ENCODE results near the gene AR. TPM values are rescaled to one million over a fixed set of nuclear protein-coding genes. Genes with fewer than 3 reads are reported as not detected.

Gene AR
- total and polyA plus RNA-seq, 10 of the 15 experiments (the other 5 are each of a cell fraction or from before 2014, with no cell fraction given) = 0.07 to 0.09 (median 0.08) TPM; not detected in 7

- no peaks in the 10 kb centered on the region for H3K4me1 ChIP-seq (ENCODE audit: control insufficient read depth, insufficient read depth, low read length)
- H3K9me3 ChIP-seq (replicated peaks; ENCODE audit: control insufficient read depth, insufficient read depth, low read length) = no peaks in the 10 kb centered on the region
- H3K27me3 ChIP-seq (replicated peaks in 1 of 2; ENCODE audit: control insufficient read depth in 2 of 2, insufficient read depth in 2 of 2, low read length in 1 of 2) = no peaks in the 10 kb centered on the region
- H3K36me3 ChIP-seq (ENCODE audit: control insufficient read depth in 2 of 2, insufficient read depth in 2 of 2, low read length in 1 of 2) = no peaks in the 10 kb centered on the region
- in situ Hi-C loops (cut with MboI) (no loop called here), intact Hi-C loops (cut with micrococcal nuclease; ENCODE audit: unreplicated experiment) (no loop called here)
- H3K79me2 ChIP-seq (ENCODE audit: control insufficient read depth, insufficient read depth, low read length) = no peaks in the 10 kb centered on the region
- no peak for TF ChIP-seq NR2F1 (conservative IDR thresholded peaks at IDR 0.05)
- no peak for FAIRE-seq
- no peak for ATAC-seq
- RAD21 ChIA-PET (ENCODE audit: unreplicated experiment) = no interaction called here
- SMC1A ChIA-PET (ENCODE audit: uncharacterized antibody, unreplicated experiment) = interaction anchor here (1.4 kb wide), 1 partner anchor 14 kb away, joined by 4 read pairs; no protein-coding TSS in a partner anchor
- no peak overlapping the region for H3K27ac ChIP-seq (ENCODE audit: control insufficient read depth, insufficient read depth)
- no peak overlapping the region for H3K4me2 ChIP-seq (ENCODE audit: control insufficient read depth, insufficient read depth)
- POLR2A ChIA-PET = no interaction called here
- H2AFZ ChIP-seq (ENCODE audit: control insufficient read depth, low read depth, low read length) = no peak overlapping the region
- H3K9ac ChIP-seq (ENCODE audit: control insufficient read depth, insufficient read depth, low read length) = no peak overlapping the region
- DNase-seq (ENCODE audit: low read depth, low spot score) = no peak
- CTCF ChIA-PET = no interaction called here
- H4K20me1 ChIP-seq (ENCODE audit: control insufficient read depth, insufficient read depth) = no peaks in the 10 kb centered on the region
- no TSS peak for BruUV-seq (replicated peaks)
- H3K4me3 ChIP-seq = no peak overlapping the region
Observed at GRCh38 chrX:67731061-67731460, 187.2 kb downstream of the AR start.

GRCh38 chrX:67732864-67733263 lies 189.0 kb downstream of the AR start:
- H4K20me1 ChIP-seq (ENCODE audit: control insufficient read depth, insufficient read depth) = no peaks in the 10 kb centered on the region
- no peak overlapping the region for H3K4me3 ChIP-seq
- POLR2A ChIA-PET = no interaction called here
- 4% methylated on average over 2 of the region's 2 CpGs for WGBS (ENCODE audit: insufficient coverage, insufficient replicate concordance, low lambda C conversion rate, missing lambda C conversion rate)
- no peak for DNase-seq (ENCODE audit: low read depth, low spot score)
- H3K4me2 ChIP-seq (ENCODE audit: control insufficient read depth, insufficient read depth) = no peak overlapping the region
- H3K36me3 ChIP-seq (ENCODE audit: control insufficient read depth in 2 of 2, insufficient read depth in 2 of 2, low read length in 1 of 2) = no peaks in the 10 kb centered on the region
- in situ Hi-C loops (cut with MboI) (no loop called here), intact Hi-C loops (cut with micrococcal nuclease; ENCODE audit: unreplicated experiment) (no loop called here)
- no peak for FAIRE-seq
- SMC1A ChIA-PET (ENCODE audit: uncharacterized antibody, unreplicated experiment) = no interaction called here
- H3K27me3 ChIP-seq (replicated peaks in 1 of 2; ENCODE audit: control insufficient read depth in 2 of 2, insufficient read depth in 2 of 2, low read length in 1 of 2) = no peaks in the 10 kb centered on the region
- no TSS peak for BruUV-seq (replicated peaks)
- CTCF ChIA-PET = no interaction called here
- ATAC-seq = no peak
- H3K9ac ChIP-seq (ENCODE audit: control insufficient read depth, insufficient read depth, low read length) = no peak overlapping the region
- no peaks in the 10 kb centered on the region for H3K79me2 ChIP-seq (ENCODE audit: control insufficient read depth, insufficient read depth, low read length)
- H2AFZ ChIP-seq (ENCODE audit: control insufficient read depth, low read depth, low read length) = no peak overlapping the region
- RAD21 ChIA-PET (ENCODE audit: unreplicated experiment) = no interaction called here
- H3K4me1 ChIP-seq (ENCODE audit: control insufficient read depth, insufficient read depth, low read length) = no peaks in the 10 kb centered on the region
- H3K27ac ChIP-seq (ENCODE audit: control insufficient read depth, insufficient read depth) = no peak overlapping the region
- H3K9me3 ChIP-seq (replicated peaks; ENCODE audit: control insufficient read depth, insufficient read depth, low read length) = no peaks in the 10 kb centered on the region
- TF ChIP-seq FOXK2 (IDR thresholded peaks at IDR 0.05) (no peak), SIN3A (IDR thresholded peaks at IDR 0.05; ENCODE audit: low read depth, low read length) (no peak), ZNF274 (IDR thresholded peaks at IDR 0.05; ENCODE audit: insufficient read depth, insufficient read length) (no peak), ZNF592 (IDR thresholded peaks at IDR 0.05) (no peak), E4F1 (IDR thresholded peaks at IDR 0.05; ENCODE audit: borderline replicate concordance, partially characterized antibody) (no peak), POLR2AphosphoS5 (IDR thresholded peaks at IDR 0.05; ENCODE audit: low read length) (no peak), WRNIP1 (IDR thresholded peaks at IDR 0.05; ENCODE audit: borderline replicate concordance, low read depth, low read length) (no peak)

Measured in GM12878 (cell line).